ENCODE data around the gene KLHL3. TPM values are rescaled to one million over a fixed set of nuclear protein-coding genes. Genes with fewer than 3 reads are reported as not detected.

The KLHL3 gene
- total and polyA plus RNA-seq, 4 donors = 0.91 to 8.8 (median 3.7) TPM

GRCh38 chr5:137751869-137752491, 16.1 kb upstream of the KLHL3 start (continued):
- peak; percentile 25 for TF ChIP-seq ATF3 (IDR thresholded peaks at IDR 0.05)
- peak; percentile 7 for TF ChIP-seq SP1 (IDR thresholded peaks at IDR 0.05)
- TF ChIP-seq JUND (IDR thresholded peaks at IDR 0.05) = no peak
- no peak for TF ChIP-seq FOXA1 (IDR thresholded peaks at IDR 0.05)

- DNase-seq (ENCODE audit: low spot score) = no peak
- WGBS = 89% methylated on average over 1 of the region's 1 CpG
- TF ChIP-seq ZBTB33 (IDR thresholded peaks at IDR 0.05) (no peak), NR2F2 (IDR thresholded peaks at IDR 0.05) (no peak)
- Histone ChIP-seq H3K9ac (ENCODE audit: low read depth in 1 of 2, low read length in 2 of 2) (no peak overlapping the region), H3K4me1 (ENCODE audit: control insufficient read depth in 4 of 4, insufficient read depth in 4 of 4, low read length in 3 of 4) (peaks cover 3 to 33% (median 19%) of the 10 kb centered on the region in 4 donors), H3K36me3 (ENCODE audit: control insufficient read depth in 4 of 4, insufficient read depth in 3 of 4, low read depth in 1 of 4, low read length in 3 of 4) (no peaks in the 10 kb centered on the region), H3K27ac (ENCODE audit: low read depth in 1 of 2, low read length in 2 of 2) (no peak overlapping the region), H3K9me3 (ENCODE audit: control insufficient read depth in 4 of 4, low read length in 3 of 4) (no peaks in the 10 kb centered on the region), H3K4me3 (ENCODE audit: low read depth in 1 of 3, low read length in 3 of 3) (no peak overlapping the region), H3K27me3 (ENCODE audit: control insufficient read depth in 4 of 4, insufficient read depth in 4 of 4, low read length in 3 of 4) (no peaks in the 10 kb centered on the region)
These were observed 14.5 kb upstream of the KLHL3 start for GRCh38 chr5:137750436-137750835.

GRCh38 chr5:137747848-137748247, 12.0 kb upstream of the KLHL3 start:
- Histone ChIP-seq H3K9me3 (ENCODE audit: control insufficient read depth in 4 of 4, low read length in 3 of 4) (no peaks in the 10 kb centered on the region), H3K4me3 (ENCODE audit: low read depth in 1 of 3, low read length in 3 of 3) (no peak overlapping the region), H3K27me3 (ENCODE audit: control insufficient read depth in 4 of 4, insufficient read depth in 4 of 4, low read length in 3 of 4) (no peaks in the 10 kb centered on the region), H3K4me1 (ENCODE audit: control insufficient read depth in 4 of 4, insufficient read depth in 4 of 4, low read length in 3 of 4) (peaks cover 1 to 30% (median 19%) of the 10 kb centered on the region in 4 donors), H3K27ac (ENCODE audit: low read depth in 1 of 2, low read length in 2 of 2) (no peak overlapping the region), H3K36me3 (ENCODE audit: control insufficient read depth in 4 of 4, insufficient read depth in 3 of 4, low read depth in 1 of 4, low read length in 3 of 4) (no peaks in the 10 kb centered on the region), H3K9ac (ENCODE audit: low read depth in 1 of 2, low read length in 2 of 2) (no peak overlapping the region)
- TF ChIP-seq REST (IDR thresholded peaks at IDR 0.05) (no peak), ATF3 (IDR thresholded peaks at IDR 0.05) (peak; percentile 15)
- DNase-seq (ENCODE audit: low spot score) = no peak
- 81% methylated on average over 2 of the region's 2 CpGs for WGBS

GRCh38 chr5:137743031-137743640, 7.2 kb upstream of the KLHL3 start:
- DNase-seq (ENCODE audit: low spot score) = no peak
- Histone ChIP-seq H3K27me3 (ENCODE audit: control insufficient read depth in 4 of 4, insufficient read depth in 4 of 4, low read length in 3 of 4) (no peaks in the 10 kb centered on the region), H3K9ac (ENCODE audit: low read depth in 1 of 2, low read length in 2 of 2) (no peak overlapping the region), H3K9me3 (ENCODE audit: control insufficient read depth in 4 of 4, low read length in 3 of 4) (no peaks in the 10 kb centered on the region), H3K4me3 (ENCODE audit: low read depth in 1 of 3, low read length in 3 of 3) (no peak overlapping the region), H3K27ac (ENCODE audit: low read depth in 1 of 2, low read length in 2 of 2) (no peak overlapping the region), H3K36me3 (ENCODE audit: control insufficient read depth in 4 of 4, insufficient read depth in 3 of 4, low read depth in 1 of 4, low read length in 3 of 4) (no peaks in the 10 kb centered on the region), H3K4me1 (ENCODE audit: control insufficient read depth in 4 of 4, insufficient read depth in 4 of 4, low read length in 3 of 4) (peaks cover 0 to 9% (median 2%) of the 10 kb centered on the region in 4 donors)
- WGBS = 71% methylated on average over 4 of the region's 4 CpGs
- TF ChIP-seq GABPA (IDR thresholded peaks at IDR 0.05 in 1 of 2, conservative IDR thresholded peaks at IDR 0.05 in 1 of 2) (no peak), YY1 (IDR thresholded peaks at IDR 0.05) (no peak), REST (IDR thresholded peaks at IDR 0.05) (no peak), HNF4A (conservative IDR thresholded peaks at IDR 0.05) (no peak), FOXA1 (IDR thresholded peaks at IDR 0.05) (no peak), RXRA (IDR thresholded peaks at IDR 0.05) (no peak), NR2F2 (IDR thresholded peaks at IDR 0.05) (no peak), JUND (IDR thresholded peaks at IDR 0.05) (no peak), TAF1 (conservative IDR thresholded peaks at IDR 0.05) (no peak), HNF4G (IDR thresholded peaks at IDR 0.05) (no peak), SP1 (IDR thresholded peaks at IDR 0.05) (no peak), MAX (IDR thresholded peaks at IDR 0.05) (no peak), RAD21 (IDR thresholded peaks at IDR 0.05) (peak; percentile 81 to 89)

Measured in liver (tissue), 9 donors.